NCI-H446 (cell line): Measurements from ENCODE around the gene PTGS2.
"Not testable (repeated sequence)": the region's sequence is repeated elsewhere in the genome, so short reads cannot be mapped to it uniquely, and the experiment has no call there.

Source experiments
- DNase-seq, 2 experiments: peaks; one replicate each; lab custom pipeline; 2025; lab: John Stamatoyannopoulos, UW

The PTGS2 gene

GRCh38 chr1:186670297-186671135, 9.7 kb downstream of the PTGS2 start:
- DNase-seq: no peak

- not testable (repeated sequence) for DNase-seq
Observed at GRCh38 chr1:186669784-186670183, 10.4 kb downstream of the PTGS2 start.

GRCh38 chr1:186664217-186664616, 16.0 kb downstream of the PTGS2 start:
- not testable (repeated sequence) for DNase-seq

- DNase-seq: no peak
Observed at GRCh38 chr1:186662752-186663151, 17.5 kb downstream of the PTGS2 start.

GRCh38 chr1:186659890-186660341, 20.3 kb downstream of the PTGS2 start:
- DNase-seq: no peak

- DNase-seq: no peak
Observed at GRCh38 chr1:186658999-186659398, 21.2 kb downstream of the PTGS2 start.

- DNase-seq: no peak
Observed at GRCh38 chr1:186657481-186657880, 22.7 kb downstream of the PTGS2 start.

GRCh38 chr1:186655876-186656275, 24.3 kb downstream of the PTGS2 start:
- no peak for DNase-seq

- DNase-seq: no peak
Observed at GRCh38 chr1:186654741-186655140, 25.5 kb downstream of the PTGS2 start.

GRCh38 chr1:186653312-186653711, 26.9 kb downstream of the PTGS2 start:
- DNase-seq: no peak

- no peak for DNase-seq
Observed at GRCh38 chr1:186648613-186649012, 31.6 kb downstream of the PTGS2 start.

- not testable (repeated sequence) for DNase-seq
Observed at GRCh38 chr1:186647985-186648384, 32.2 kb downstream of the PTGS2 start.

- no peak for DNase-seq
Observed at GRCh38 chr1:186643614-186644013, 36.6 kb downstream of the PTGS2 start.

- not testable (repeated sequence) for DNase-seq
Observed at GRCh38 chr1:186637567-186637966, 42.7 kb downstream of the PTGS2 start.

- no peak for DNase-seq
Observed at GRCh38 chr1:186636786-186637185, 43.4 kb downstream of the PTGS2 start.

- no peak for DNase-seq
Observed at GRCh38 chr1:186634511-186634910, 45.7 kb downstream of the PTGS2 start.

- no peak for DNase-seq
Observed at GRCh38 chr1:186633116-186633515, 47.1 kb downstream of the PTGS2 start.

- no peak for DNase-seq
Observed at GRCh38 chr1:186629341-186629740, 50.9 kb downstream of the PTGS2 start.

GRCh38 chr1:186628910-186629309, 51.3 kb downstream of the PTGS2 start:
- DNase-seq: no peak

- no peak for DNase-seq
Observed at GRCh38 chr1:186627019-186627418, 53.2 kb downstream of the PTGS2 start.

GRCh38 chr1:186626356-186626932, 53.8 kb downstream of the PTGS2 start:
- DNase-seq: no peak

- no peak for DNase-seq
Observed at GRCh38 chr1:186623551-186623950, 56.7 kb downstream of the PTGS2 start.
